GM19452 (cell line): ENCODE results near the gene SLC6A5.

Source experiments
- ATAC-seq: cut with Tn5 transposase; IDR thresholded peaks from one replicate; pipeline ENCODE4 v1.9.1; 2021; ENCODE audit not compliant: unreplicated experiment

The SLC6A5 gene

DNA sequence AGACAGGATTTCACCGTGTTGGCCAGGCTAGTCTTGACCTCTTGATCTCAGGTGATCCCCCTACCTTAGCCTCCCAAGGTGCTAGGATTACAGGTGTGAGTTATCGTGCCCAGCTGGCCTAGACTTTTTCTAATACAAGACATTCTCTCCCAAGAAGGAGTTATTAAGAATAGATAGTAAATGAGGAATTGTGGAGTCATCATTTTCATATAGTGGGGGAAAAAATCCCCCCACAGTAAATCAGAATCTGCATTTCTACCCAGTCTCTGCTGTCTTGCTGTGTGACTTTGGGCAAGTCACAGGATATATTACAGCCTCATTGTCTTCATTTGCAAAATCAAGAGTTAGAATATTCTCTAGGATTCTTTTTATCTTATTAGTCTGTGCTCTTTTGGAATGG is 21.6 kb downstream of the SLC6A5 start:
- ATAC-seq = no peak

- ATAC-seq = no peak
Observed at GRCh38 chr11:20621679-20622078, 22.3 kb downstream of the SLC6A5 start.

- ATAC-seq = no peak
Observed at GRCh38 chr11:20623252-20623651, 23.8 kb downstream of the SLC6A5 start.

- no peak for ATAC-seq
Observed at GRCh38 chr11:20626279-20626678, 26.9 kb downstream of the SLC6A5 start.

GRCh38 chr11:20627026-20627425 is 27.6 kb downstream of the SLC6A5 start:
- ATAC-seq = no peak

- no peak for ATAC-seq
Observed at GRCh38 chr11:20627701-20628100, 28.3 kb downstream of the SLC6A5 start.

- no peak for ATAC-seq
Observed at GRCh38 chr11:20631519-20632168, 32.2 kb downstream of the SLC6A5 start.

DNA sequence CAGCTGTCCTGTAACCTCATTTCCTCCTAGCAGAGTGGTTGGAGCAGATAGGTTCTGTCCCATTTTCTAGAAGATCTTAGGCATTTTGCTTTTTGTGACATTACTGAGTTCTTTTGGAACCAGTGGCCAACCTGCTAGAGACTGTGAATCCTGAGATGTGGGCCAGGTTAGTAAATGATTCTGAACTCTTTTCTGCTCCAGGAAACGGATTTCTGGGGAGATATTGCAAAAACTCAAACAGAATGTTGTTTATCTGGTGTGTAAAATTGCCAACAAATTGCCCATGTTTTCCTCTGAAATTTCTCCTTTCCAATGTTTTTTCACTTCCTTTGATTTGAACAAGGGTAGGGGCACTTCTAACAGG is 32.7 kb downstream of the SLC6A5 start:
- no peak for ATAC-seq

GRCh38 chr11:20634044-20634443 is 34.6 kb downstream of the SLC6A5 start:
- no peak for ATAC-seq

- ATAC-seq = no peak
Observed at GRCh38 chr11:20634781-20635180, 35.4 kb downstream of the SLC6A5 start.

DNA sequence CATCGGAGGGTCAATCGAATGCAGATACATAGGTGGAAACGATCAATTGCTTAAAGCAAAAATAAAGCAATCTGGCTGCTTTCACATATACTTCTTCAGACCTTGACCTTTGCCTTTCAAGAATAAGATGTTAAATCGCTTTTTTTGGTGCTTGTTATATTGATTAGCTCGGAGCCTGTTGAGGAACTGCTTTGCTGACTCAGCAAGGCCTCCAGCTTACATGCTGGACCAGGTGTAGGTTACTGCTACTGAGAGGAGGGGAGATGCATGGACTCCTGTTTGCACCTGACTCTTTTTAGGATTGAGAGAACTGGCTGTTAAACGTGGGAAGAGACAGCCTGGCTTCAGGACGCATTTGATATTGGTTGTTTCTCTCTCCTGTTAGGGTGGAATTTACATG is 38.7 kb downstream of the SLC6A5 start:
- no peak for ATAC-seq

DNA sequence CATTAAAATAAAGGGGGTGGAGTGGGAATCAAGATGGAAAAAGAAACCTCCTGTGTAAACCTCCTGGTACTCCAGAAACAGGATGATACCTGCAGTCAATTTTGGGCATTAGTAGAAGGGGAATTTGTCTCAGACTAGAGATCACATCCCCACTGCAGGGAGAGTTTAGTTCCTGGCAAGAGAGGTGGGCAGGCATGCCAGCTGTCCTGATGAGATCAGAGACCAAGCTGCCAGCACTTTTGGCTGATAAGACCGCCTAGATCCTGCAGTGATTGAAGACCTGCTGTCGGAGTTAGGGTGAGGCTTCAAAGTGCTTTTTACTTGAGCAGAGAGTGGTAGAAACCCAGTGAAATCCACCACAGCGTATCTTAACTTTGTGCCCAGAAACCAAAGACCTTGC is 40.3 kb downstream of the SLC6A5 start:
- ATAC-seq = no peak

DNA sequence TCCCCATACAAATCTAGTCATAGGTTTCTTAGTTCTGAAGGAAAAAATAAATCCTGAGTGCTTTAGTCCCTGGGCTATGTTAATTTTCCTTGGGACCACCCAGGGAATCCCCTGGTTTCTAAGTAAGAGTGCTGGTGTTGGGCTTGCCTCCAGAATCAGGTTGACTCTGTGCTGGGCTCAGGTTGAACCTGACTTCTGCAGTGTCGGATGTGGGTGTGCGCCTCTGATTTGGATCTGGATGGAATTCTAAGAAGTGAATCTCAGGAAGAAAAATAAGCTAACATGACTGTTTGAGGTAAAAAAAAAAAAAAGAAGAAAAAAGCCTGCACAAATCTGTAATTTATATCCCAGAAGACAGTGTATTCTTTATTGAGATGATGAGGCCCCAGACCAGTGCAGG is 41.0 kb downstream of the SLC6A5 start:
- ATAC-seq = no peak

DNA sequence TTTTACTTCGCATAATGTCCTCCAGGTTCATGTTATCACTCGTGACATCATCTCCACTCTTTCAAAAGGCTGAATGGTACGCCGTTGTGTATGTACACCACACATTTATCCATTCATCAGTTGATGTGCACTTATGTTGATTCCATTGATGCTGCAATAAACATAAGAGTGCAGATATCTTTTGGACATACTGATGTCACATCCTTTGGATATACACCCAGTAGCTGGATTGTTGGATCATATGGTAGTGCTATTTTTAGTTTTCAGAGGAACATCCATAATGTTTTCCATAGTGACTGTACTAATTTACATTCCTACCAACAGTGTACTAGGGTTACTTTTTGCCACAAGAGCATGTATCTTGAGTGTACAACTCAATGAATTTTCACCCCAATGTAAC is 45.0 kb downstream of the SLC6A5 start:
- ATAC-seq = no peak

DNA sequence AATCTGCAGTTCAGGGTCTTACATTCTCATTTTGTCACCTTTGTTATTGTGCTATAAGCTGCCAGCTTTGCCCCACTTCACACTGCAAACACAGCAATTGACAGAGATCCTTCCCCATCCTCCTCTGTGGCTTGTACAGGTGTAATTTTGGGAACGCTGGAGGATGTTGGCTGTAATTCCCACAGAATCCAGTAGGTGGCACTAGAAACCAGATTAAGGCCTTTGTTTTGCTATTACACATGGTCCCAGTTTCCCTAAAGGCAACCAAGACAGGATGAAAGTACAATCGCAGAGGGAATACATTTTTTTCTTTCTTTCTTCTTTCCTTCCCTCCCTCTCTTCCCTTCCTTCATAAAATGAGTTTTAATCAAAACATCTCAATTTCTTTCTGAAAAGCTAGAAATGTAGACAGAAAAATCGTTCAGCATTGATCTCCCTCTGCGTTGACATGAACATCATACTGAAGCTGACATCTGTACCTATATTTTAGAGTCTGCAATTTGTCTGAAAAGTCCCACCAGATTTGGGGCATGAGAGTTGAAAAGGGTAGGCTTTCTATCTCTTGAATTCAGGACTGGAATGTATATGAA is 48.7 kb downstream of the SLC6A5 start:
- ATAC-seq = peak; percentile 67

DNA sequence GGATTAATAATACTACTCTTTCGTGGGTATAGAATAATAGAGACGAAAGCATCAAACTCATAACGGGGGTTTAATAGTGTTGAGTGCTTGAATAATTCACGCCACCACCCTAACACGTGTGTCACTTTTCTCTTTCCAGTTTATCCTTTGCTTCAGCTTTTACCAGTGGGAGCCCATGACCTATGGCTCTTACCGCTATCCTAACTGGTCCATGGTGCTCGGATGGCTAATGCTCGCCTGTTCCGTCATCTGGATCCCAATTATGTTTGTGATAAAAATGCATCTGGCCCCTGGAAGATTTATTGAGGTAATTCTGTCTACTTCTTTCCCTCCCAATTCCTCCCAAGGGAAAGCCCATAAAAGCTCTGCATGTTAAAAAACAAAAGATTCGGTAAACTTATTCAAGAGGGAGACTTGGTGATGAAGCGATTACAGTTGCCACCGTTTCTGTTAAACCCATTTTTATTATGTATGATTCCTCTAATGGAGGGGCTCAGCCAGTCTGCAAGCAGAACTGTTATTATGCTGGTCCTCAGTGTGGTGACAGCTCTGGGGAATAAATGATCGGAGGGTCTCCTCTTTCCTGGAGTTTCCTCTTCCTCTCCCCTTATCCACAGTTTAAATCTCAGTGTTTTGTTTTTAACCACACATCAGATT is 52.9 kb downstream of the SLC6A5 start:
- no peak for ATAC-seq

DNA sequence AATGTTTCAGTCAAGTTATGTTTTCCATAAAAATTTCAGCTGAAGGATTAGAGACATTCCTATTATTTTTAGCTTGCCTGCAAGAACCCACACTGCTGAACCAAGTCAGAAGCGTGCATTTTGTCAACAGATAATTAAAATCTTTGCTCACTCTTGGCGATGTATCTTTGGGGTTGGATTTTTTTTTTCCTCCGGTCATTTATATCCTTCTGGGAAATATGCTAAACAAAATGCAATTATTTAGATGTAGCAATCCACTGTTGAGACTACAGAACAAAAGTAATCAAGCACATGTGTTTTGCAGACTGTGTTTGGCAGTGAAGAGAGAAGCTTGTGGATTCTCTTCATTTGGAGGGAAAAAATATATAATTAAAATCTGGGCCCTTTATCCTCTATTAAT is 54.6 kb downstream of the SLC6A5 start:
- ATAC-seq = no peak

DNA sequence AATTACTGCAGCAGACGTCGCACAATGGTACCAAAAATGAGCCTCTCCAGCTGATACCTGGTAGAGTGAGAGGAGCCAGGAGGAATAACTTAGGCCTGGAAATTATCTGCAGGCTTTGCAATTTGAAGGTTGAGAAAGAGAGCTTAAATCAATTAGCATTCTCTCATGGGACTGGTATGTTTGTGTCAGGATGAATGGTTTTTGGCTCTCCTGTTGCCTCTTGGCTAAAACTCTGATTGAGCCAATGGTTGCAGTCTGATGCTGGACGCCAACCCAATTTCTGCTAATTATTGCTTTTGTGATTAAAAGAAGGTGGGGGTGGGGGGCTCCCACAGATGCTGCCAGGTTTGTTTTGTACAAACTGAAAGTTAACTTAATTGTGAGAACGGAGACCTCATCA is 57.5 kb downstream of the SLC6A5 start:
- no peak for ATAC-seq

GRCh38 chr11:20658135-20658534 is 58.7 kb downstream of the SLC6A5 start:
- ATAC-seq = no peak

DNA sequence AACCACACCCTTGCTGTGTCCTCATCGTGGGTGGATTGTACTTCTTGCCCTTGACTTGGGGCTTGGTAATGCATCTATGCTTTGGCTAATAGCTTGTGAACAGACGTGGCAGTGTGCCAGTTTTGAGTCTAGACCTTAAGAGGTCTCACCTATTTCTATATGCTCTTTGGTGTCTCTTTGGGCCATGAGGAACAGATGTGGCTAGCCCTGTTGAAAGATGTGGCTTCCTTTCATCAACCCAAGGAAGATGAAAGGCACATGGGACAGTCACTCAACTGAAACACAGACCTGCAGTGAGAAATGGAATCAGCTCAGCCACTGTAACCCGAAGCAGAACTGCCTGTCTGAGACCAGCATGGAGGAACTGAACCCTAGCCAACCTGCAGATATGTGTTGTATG is 62.0 kb downstream of the SLC6A5 start:
- ATAC-seq = no peak

DNA sequence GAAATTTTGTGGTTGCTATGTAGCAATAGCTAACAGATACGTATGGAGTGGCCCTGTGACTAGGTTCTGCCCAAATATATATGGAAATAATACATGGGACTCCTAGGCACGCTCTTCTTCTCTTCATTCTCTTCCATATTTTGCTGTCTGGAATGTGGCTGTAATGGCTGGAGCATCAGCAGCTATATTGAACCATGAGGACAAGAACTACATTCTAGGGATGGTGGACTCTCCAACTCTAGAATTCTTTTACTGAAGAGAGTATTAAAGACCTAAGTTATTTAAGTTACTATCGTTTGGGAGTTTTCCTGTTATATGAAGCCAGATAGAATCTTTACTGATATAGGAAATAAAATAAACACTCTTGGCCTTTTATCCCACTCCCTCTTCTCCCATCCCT is 62.4 kb downstream of the SLC6A5 start:
- ATAC-seq = no peak

- ATAC-seq = no peak
Observed at GRCh38 chr11:20668131-20668809, 68.9 kb downstream of the SLC6A5 start.
